GM18508 (cell line): ENCODE measurements around the gene ATF3.
"Not testable (repeated sequence)": the region's sequence is repeated elsewhere in the genome, so short reads cannot be mapped to it uniquely, and the experiment has no call there.

ENCODE experiments used
- ATAC-seq: cut with Tn5 transposase; IDR thresholded peaks from one replicate; pipeline ENCODE4 v1.9.1; 2021; ENCODE audit warnings: moderate number of reproducible peaks; ENCODE audit not compliant: insufficient read depth, unreplicated experiment

The ATF3 gene

GRCh38 chr1:212624976-212625501 is 16.5 kb downstream of the ATF3 start:
- ATAC-seq, result no peak

- no peak for ATAC-seq
Observed at GRCh38 chr1:212625781-212626450, 17.4 kb downstream of the ATF3 start.

- no peak for ATAC-seq
Observed at GRCh38 chr1:212628046-212628445, 19.5 kb downstream of the ATF3 start.

DNA sequence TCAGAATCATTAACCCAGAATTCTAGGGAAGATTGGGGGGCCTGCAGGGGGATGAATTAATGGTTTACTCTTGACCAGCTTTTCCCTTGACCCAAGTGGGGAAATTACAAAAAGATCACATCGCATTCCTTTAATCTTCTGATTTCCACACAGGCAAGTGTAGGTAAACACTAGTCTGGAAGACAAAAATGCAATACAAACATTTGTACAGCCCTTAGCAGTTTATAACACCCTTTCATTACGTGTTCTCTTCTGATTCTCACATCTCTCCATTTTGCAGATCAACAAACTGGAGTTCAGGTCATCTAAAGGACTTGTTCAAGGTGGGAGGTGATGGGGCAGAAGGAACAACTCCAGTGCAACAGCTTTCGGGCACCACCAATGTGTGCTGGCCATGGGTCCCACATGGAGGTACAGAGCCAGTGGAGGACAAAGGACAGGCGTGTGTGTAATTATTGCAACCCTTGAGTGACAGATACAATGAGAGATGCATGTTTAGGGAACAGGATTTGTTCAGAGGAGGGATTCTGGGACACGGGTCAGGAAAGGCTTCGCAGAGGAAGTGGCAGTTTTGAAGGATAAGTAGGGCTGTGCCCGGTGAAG is 20.4 kb downstream of the ATF3 start:
- no peak for ATAC-seq

DNA sequence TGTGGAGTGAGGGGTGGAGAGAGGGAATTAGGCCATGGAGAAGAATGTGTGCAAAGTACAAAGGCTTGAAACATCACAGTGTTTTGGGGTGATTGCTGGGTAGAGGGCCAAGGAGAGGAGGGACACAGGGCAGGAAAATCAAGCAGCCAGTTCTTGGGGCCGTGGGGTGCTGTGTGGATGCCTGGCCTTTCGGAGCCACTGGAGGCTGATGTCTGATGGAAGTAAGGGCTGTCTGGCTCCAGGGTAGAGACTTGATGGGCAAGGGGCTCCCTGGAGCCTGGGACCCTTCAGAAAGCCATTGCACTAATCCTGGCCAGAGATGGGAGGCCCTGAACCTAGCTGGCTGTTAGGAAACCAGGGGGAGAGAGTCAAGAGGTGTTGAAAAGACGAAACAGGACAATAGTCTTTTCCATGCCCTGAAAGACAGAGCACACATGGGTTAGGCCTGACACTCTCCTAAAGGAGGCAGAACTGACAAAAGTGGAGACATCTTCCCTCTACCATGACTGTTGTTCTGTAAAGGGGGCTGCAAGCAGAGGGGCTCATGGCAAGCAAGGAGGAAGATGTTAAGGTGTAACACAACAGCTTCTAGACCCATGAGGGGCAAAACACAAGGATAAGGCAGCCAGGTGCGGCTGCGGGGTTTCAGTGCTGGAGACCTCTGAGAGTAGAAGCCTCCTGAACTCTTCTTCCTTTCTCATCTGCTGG is 21.0 kb downstream of the ATF3 start:
- ATAC-seq, result no peak

GRCh38 chr1:212630158-212630900 is 21.8 kb downstream of the ATF3 start:
- ATAC-seq, result peak; percentile 62

GRCh38 chr1:212633161-212633560 is 24.6 kb downstream of the ATF3 start:
- ATAC-seq, result no peak

- ATAC-seq, result no peak
Observed at GRCh38 chr1:212634252-212634651, 25.7 kb downstream of the ATF3 start.

DNA sequence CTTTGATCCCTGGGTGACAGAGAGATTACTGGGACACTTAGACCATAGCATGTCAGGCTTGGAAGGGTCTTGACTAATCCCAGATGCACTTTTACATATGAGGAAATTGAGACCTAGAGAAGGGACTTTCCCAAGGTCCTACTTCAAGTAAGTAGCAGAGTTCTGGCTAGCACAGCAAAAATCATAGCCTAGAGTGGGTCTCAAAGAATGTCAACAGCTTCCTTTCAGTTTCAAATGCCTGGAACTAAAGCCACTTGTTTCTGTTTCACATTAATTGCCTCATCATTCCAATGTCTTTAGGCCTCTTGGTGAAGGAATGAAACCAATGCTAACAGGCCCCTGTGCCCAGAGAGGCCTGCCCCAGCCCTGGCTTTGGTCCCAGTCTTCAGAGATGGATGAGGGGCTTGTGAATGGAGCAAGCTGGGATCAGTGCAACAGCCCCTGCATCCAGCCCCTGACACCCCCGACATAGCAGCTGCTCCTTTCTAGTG is 26.6 kb downstream of the ATF3 start:
- ATAC-seq, result no peak

- ATAC-seq, result no peak
Observed at GRCh38 chr1:212637902-212638301, 29.3 kb downstream of the ATF3 start.

DNA sequence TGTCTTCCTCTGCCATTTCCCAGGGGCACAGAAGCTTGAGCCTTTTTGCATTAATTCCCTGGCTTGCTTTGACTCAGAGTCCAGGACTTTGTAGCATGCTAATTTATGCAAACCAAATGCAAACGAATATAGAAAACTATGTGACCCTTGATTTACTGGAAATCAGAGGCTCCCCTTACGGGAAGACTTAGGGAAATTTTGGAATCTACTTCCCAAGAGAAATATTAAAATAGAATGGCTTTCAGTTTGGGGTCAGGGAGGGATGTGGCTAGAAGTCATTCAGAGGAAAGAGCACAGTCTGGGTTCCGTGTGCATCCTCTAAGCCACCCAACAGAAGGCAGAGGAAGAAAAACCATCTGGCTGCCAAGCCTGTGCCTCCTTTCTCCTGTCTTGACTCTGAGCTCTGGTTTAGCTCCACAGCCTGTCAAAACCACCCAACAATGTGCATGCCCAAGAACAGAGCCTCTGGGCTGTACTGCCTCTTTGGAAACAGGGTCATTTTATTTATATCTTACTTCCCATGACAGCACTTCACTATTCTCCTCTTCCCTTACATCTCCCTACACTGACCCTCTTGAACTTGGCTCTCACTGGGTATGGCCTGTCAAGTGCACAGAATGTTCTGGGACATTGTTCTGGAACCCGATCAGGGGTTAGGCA is 30.1 kb downstream of the ATF3 start:
- no peak for ATAC-seq

DNA sequence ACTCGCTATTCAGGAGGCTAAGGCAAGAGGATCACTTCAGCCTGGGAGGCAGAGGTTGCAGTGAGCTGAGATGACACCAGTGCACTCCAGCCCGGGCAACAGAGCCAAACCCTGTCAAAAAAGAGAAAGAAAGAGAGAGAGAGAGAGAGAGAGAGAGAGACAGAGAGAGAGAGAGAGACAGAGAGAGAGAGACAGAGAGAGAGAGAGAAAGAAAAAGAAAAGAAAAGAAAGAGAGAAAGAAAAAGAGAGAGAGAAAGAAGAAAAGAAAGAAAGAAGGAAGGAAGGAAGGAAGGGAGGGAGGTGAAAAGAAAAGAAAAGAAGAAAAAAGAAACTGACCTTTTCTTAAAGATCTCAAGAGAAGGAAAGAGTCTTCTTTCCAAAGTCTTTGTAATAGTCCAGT is 31.0 kb downstream of the ATF3 start:
- not testable (repeated sequence) for ATAC-seq

- ATAC-seq, result no peak
Observed at GRCh38 chr1:212640223-212640878, 31.8 kb downstream of the ATF3 start.

- no peak for ATAC-seq
Observed at GRCh38 chr1:212641956-212642355, 33.4 kb downstream of the ATF3 start.

GRCh38 chr1:212643877-212644276 is 35.3 kb downstream of the ATF3 start:
- ATAC-seq, result no peak

- no peak for ATAC-seq
Observed at GRCh38 chr1:212644866-212645545, 36.4 kb downstream of the ATF3 start.

DNA sequence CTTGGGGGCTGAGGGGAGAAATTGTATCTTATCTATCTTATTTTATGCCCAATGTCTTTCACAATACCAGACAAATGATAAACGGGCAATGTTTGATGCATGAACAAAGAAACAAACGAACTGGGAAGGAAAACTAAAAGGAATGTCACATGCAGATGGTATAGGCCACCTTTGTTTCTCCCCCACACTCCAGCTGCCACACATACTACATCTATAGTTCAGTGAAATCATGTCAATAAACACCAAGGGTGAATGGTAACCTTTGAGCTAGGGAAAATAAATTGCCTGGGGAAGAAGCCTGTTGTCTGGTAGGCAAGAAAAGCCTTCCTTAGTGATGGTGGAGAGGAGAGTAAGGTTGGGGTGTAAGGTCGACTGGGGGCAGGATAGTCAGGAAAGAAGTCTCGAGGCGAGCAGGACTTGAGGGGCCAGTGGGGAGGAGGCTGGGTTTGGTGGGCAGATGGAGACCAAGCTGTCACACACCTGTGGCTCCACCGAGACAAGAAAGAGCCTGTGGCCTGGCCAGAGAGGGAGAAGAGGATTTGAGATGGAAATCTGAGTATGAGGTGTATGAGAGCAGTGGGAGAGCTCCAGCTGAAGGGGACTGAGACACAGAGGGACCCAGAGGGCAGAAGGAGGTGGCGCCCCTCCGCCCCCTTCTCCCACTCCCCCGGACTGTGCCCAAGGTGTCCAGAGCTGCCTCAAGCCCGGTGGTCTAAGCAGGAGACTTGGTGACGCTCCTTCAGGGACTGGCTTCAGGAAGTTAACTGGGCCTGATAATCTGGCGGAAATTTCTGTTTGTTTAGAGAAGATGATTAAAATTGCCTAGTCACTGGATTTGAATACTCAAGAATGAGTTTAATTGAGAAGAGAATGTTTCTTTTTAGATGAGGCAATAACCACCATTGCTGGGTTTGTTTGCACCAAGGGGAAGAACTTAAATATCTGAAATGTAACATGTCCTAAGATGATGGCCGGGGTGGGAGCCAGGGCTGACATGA is 37.3 kb downstream of the ATF3 start:
- no peak for ATAC-seq

DNA sequence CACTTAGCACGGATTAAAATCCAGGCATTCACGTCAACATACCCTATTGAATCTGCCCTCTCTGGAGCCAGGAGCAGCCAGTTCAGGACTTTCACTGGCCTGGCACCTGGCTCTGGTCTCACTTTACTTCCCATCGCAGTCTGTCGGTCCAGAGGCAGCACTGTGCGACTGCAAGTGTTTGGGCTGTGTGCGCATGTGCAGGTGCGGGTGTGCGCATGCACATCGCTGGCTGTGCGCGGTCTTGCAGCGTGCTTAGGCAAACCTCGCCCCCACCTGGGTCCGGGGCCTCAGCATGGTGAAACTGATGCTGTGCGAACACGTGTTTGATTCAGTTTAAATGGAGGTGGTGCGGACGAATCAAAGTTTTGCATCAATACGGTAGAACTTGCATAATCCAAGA is 38.0 kb downstream of the ATF3 start:
- no peak for ATAC-seq
